ENCODE results near the gene SLCO3A1. TPM values are rescaled to one million over a fixed set of nuclear protein-coding genes. Genes with fewer than 3 reads are reported as not detected.

The SLCO3A1 gene
- total RNA-seq, 1 experiment from 2014 or later, result 5.1 TPM

- TF ChIP-seq, protein P1, sequence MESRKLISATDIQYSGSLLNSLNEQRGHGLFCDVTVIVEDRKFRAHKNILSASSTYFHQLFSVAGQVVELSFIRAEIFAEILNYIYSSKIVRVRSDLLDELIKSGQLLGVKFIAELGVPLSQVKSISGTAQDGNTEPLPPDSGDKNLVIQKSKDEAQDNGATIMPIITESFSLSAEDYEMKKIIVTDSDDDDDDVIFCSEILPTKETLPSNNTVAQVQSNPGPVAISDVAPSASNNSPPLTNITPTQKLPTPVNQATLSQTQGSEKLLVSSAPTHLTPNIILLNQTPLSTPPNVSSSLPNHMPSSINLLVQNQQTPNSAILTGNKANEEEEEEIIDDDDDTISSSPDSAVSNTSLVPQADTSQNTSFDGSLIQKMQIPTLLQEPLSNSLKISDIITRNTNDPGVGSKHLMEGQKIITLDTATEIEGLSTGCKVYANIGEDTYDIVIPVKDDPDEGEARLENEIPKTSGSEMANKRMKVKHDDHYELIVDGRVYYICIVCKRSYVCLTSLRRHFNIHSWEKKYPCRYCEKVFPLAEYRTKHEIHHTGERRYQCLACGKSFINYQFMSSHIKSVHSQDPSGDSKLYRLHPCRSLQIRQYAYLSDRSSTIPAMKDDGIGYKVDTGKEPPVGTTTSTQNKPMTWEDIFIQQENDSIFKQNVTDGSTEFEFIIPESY (IDR thresholded peaks at IDR 0.05; ENCODE audit: extremely low read depth, insufficient replicate concordance, low read length), result no peak
- no peak for TF ChIP-seq ZFX (IDR thresholded peaks at IDR 0.05)
Measured at GRCh38 chr15:91890614-91891013, 37.1 kb downstream of the SLCO3A1 start (continued).

DNA sequence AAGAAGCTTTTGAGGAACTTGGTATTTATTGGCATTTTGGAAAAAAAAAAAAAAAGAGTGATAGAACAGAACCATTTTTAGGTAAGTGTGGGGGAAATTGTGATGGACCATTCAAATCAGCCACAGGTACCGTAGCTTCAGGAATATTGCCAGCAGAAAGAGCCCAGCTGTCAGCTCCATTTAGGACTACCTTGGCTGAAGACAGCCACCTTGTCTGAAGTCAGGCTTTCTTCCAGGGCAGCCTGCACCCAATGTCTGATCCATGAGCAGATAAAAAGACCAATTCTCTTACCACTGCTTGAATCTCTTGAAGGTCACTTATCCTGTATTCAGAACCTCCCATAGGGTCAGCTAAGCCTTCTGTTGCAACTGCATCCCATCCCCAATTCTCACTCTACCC is 37.6 kb downstream of the SLCO3A1 start:
- peak overlapping the region; percentile 13; the same call in 1 of the 2 replicates for H3K4me2 ChIP-seq (ENCODE audit: low read length)
- no peaks in the 10 kb centered on the region for H3K36me3 ChIP-seq (ENCODE audit: control insufficient read depth in 1 of 2, insufficient read depth in 2 of 2, low read length in 2 of 2)
- no peaks in the 10 kb centered on the region for H3K79me2 ChIP-seq (ENCODE audit: insufficient read depth, low read length)
- ChIA-PET POLR2A (interaction anchor here (0.6 kb wide), 2 partner anchors 994 to 1503 kb away, joined by 3 read pairs; no protein-coding TSS in a partner anchor), RAD21 (ENCODE audit: low non-redundant PET in 1 of 2, low total read pairs in 2 of 2, uncharacterized antibody in 2 of 2, unreplicated experiment in 2 of 2) (no interaction called here), CTCF (no interaction called here)
- H4K20me1 ChIP-seq (ENCODE audit: insufficient read depth), result no peaks in the 10 kb centered on the region
- H3K9me2 ChIP-seq (ENCODE audit: insufficient read depth), result no peaks in the 10 kb centered on the region
- no peak overlapping the region for H3K27ac ChIP-seq (ENCODE audit: low read depth, low read length)
- ATAC-seq (no peak), DNase-seq (ENCODE audit: low read depth, low spot score) (no peak)
- no peaks in the 10 kb centered on the region for H3K9me3 ChIP-seq (ENCODE audit: control insufficient read depth in 1 of 2, insufficient read depth in 1 of 2, low read depth in 1 of 2, low read length in 2 of 2)
- H3K9ac ChIP-seq (ENCODE audit: low read length), result no peak overlapping the region
- H2AFZ ChIP-seq (ENCODE audit: low read depth, low read length, poor library complexity, severe bottlenecking), result no peak overlapping the region
- BruUV-seq (replicated peaks), result no TSS peak
- H3K4me3 ChIP-seq (replicated peaks in 1 of 2; ENCODE audit: low read depth in 1 of 2, low read length in 2 of 2), result no peak overlapping the region
- peaks cover 0 to 12% of the 10 kb centered on the region in 2 experiments; a peak in 2 of 4 replicates for H3K4me1 ChIP-seq (ENCODE audit: control insufficient read depth in 1 of 2, insufficient read depth in 2 of 2, low read length in 2 of 2)
- no peaks in the 10 kb centered on the region for H3K27me3 ChIP-seq (ENCODE audit: insufficient read depth, low read length)
- intact Hi-C loops (cut with micrococcal nuclease), result no loop called here
- TF ChIP-seq EZH2 (IDR thresholded peaks at IDR 0.05) (no peak), SRF (IDR thresholded peaks at IDR 0.05; ENCODE audit: low read depth) (no peak), ELF1 (IDR thresholded peaks at IDR 0.05; ENCODE audit: borderline replicate concordance, low read depth) (no peak), YY1 (IDR thresholded peaks at IDR 0.05; ENCODE audit: extremely low read depth, insufficient replicate concordance, low read depth, low read length) (no peak), REST (IDR thresholded peaks at IDR 0.05; ENCODE audit: low read depth) (no peak), EGR1 (IDR thresholded peaks at IDR 0.05; ENCODE audit: low read depth) (no peak), POLR2A (IDR thresholded peaks at IDR 0.05; ENCODE audit: borderline replicate concordance, extremely low read depth, insufficient read depth, insufficient read length) (no peak), CEBPB (IDR thresholded peaks at IDR 0.05; ENCODE audit: low read depth) (no peak), ATF3 (IDR thresholded peaks at IDR 0.05) (no peak), ZFX (IDR thresholded peaks at IDR 0.05) (no peak), CBX3 (IDR thresholded peaks at IDR 0.05; ENCODE audit: low read depth) (no peak), EZH2phosphoT487 (IDR thresholded peaks at IDR 0.05; ENCODE audit: borderline replicate concordance) (no peak), FOSL1 (IDR thresholded peaks at IDR 0.05; ENCODE audit: low read depth) (no peak), JUND (IDR thresholded peaks at IDR 0.05) (no peak), SP1 (IDR thresholded peaks at IDR 0.05; ENCODE audit: low read depth) (no peak), MAX (IDR thresholded peaks at IDR 0.05) (no peak)
- TF ChIP-seq, protein P1 (IDR thresholded peaks at IDR 0.05; ENCODE audit: extremely low read depth, insufficient replicate concordance, low read length), result no peak

Data from HCT116 (cell line).